GM23338 (cell line): Measurements from ENCODE around the gene TMEM125. TPM values are rescaled to one million over a fixed set of nuclear protein-coding genes. Genes with fewer than 3 reads are reported as not detected.

ENCODE experiments used
- ATAC-seq: fragments of 200-7000 bp; cut with Tn5 transposase; 3 replicates; pipeline ENCODE4 v1.9.1; 2020
- DNase-seq: peaks from one replicate; pipeline ENCODE4 v3.0.0-alpha.2; 2015; ENCODE audit warnings: low spot score
- H2AFZ ChIP-seq: fragments of 200-600 bp; sonication (generic); 2 replicates; pipeline ENCODE4 v1.8.0; 2016; ENCODE audit warnings: antibody characterized with exemption, mild to moderate bottlenecking, moderate library complexity
- H3F3A ChIP-seq: fragments of 200-600 bp; sonication (generic); replicated peaks from 2 replicates; pipeline ENCODE4 v1.8.0; 2017; ENCODE audit warnings: antibody characterized with exemption, mixed run types, low read depth
- H3K27ac ChIP-seq: fragments of 200-600 bp; sonication (generic); 2 replicates; pipeline ENCODE4 v1.6.1; 2016; ENCODE audit warnings: low read depth
- H3K27me3 ChIP-seq: fragments of 200-600 bp; sonication (generic); 2 replicates; pipeline ENCODE4 v1.8.0; 2016; ENCODE audit warnings: mild to moderate bottlenecking, mixed run types, moderate library complexity; ENCODE audit not compliant: insufficient read depth
- H3K36me3 ChIP-seq: fragments of 200-600 bp; sonication (generic); 2 replicates; pipeline ENCODE4 v1.8.0; 2016; ENCODE audit warnings: mild to moderate bottlenecking; ENCODE audit not compliant: insufficient read depth
- H3K4me1 ChIP-seq: fragments of 200-600 bp; sonication (generic); 2 replicates; pipeline ENCODE4 v1.8.0; 2016; ENCODE audit warnings: mild to moderate bottlenecking, moderate library complexity; ENCODE audit not compliant: insufficient read depth
- H3K4me2 ChIP-seq: fragments of 200-600 bp; sonication (generic); 2 replicates; pipeline ENCODE4 v1.7.1; 2017; ENCODE audit warnings: mixed run types
- H3K4me3 ChIP-seq: fragments of 200-600 bp; sonication (generic); 2 replicates; pipeline ENCODE4 v1.6.1; 2016; ENCODE audit warnings: mixed run types
- H3K79me2 ChIP-seq: fragments of 200-600 bp; sonication (generic); replicated peaks from 2 replicates; pipeline ENCODE4 v1.8.0; 2017; ENCODE audit warnings: mild to moderate bottlenecking; ENCODE audit not compliant: insufficient read depth
- H3K9me2 ChIP-seq: fragments of 200-600 bp; sonication (generic); 2 replicates; pipeline ENCODE4 v1.8.0; 2017; ENCODE audit not compliant: insufficient read depth
- H4K20me1 ChIP-seq: fragments of 200-600 bp; sonication (generic); replicated peaks from 2 replicates; pipeline ENCODE4 v1.8.0; 2017; ENCODE audit warnings: mild to moderate bottlenecking; ENCODE audit not compliant: insufficient read depth
- H3K27ac Mint-ChIP-seq: 2 replicates; pipeline ENCODE4 v1.8.0; 2020; ENCODE audit warnings: inconsistent platforms, mild to moderate bottlenecking, moderate library complexity, mixed read lengths
- H3K27me3 Mint-ChIP-seq: 3 replicates; pipeline ENCODE4 v1.8.0; 2022; ENCODE audit warnings: low read depth, mild to moderate bottlenecking, moderate library complexity, mixed read lengths, inconsistent platforms; ENCODE audit not compliant: insufficient read depth, poor library complexity
- H3K36me3 Mint-ChIP-seq: 3 replicates; pipeline ENCODE4 v1.8.0; 2021; ENCODE audit warnings: low read depth, mild to moderate bottlenecking, inconsistent platforms, moderate library complexity, mixed read lengths
- H3K4me1 Mint-ChIP-seq: 3 replicates; pipeline ENCODE4 v1.8.0; 2020; ENCODE audit warnings: mild to moderate bottlenecking, inconsistent platforms, mixed read lengths
- H3K4me3 Mint-ChIP-seq: 3 replicates; pipeline ENCODE4 v1.8.0; 2021; ENCODE audit warnings: moderate library complexity, mild to moderate bottlenecking, inconsistent platforms, mixed read lengths
- H3K9me3 Mint-ChIP-seq: 3 replicates; pipeline ENCODE4 v1.8.0; 2020; ENCODE audit warnings: moderate library complexity, mild to moderate bottlenecking, inconsistent platforms, mixed read lengths
- CREB1 ChIP-seq: fragments of 250-450 bp; sonication (Bioruptor Pico); IDR thresholded peaks from 2 replicates; pipeline ENCODE4 v1.5.0; 2020; ENCODE audit warnings: low read depth, mild to moderate bottlenecking, moderate library complexity
- EZH2 ChIP-seq: fragments of 200-600 bp; sonication (generic); IDR thresholded peaks from one replicate; pipeline ENCODE4 v1.8.0; 2017; ENCODE audit warnings: antibody characterized with exemption, mild to moderate bottlenecking, low read depth; ENCODE audit not compliant: unreplicated experiment
- EZH2phosphoT487 ChIP-seq: fragments of 200-600 bp; sonication (generic); IDR thresholded peaks from one replicate; pipeline ENCODE4 v1.8.1; 2018; ENCODE audit warnings: antibody characterized with exemption; ENCODE audit not compliant: unreplicated experiment
- JUNB ChIP-seq: IDR thresholded peaks from one replicate; pipeline ENCODE4 v1.6.1; 2016; ENCODE audit warnings: antibody characterized with exemption; ENCODE audit not compliant: unreplicated experiment
- NANOG ChIP-seq: IDR thresholded peaks from 2 replicates; pipeline ENCODE4 v1.6.1; 2016; ENCODE audit warnings: antibody characterized with exemption, borderline replicate concordance
- POLR2AphosphoS5 ChIP-seq: IDR thresholded peaks from 2 replicates; pipeline ENCODE4 v1.6.1; 2016; ENCODE audit warnings: antibody characterized with exemption, low read depth
- STAT1 ChIP-seq: IDR thresholded peaks from one replicate; pipeline ENCODE4 v1.6.1; 2016; ENCODE audit warnings: antibody characterized with exemption; ENCODE audit not compliant: unreplicated experiment
- ZNF114 ChIP-seq: fragments of 250-450 bp; sonication (Bioruptor Pico); IDR thresholded peaks from 2 replicates; pipeline ENCODE4 v1.5.0; 2020; ENCODE audit warnings: mild to moderate bottlenecking, moderate library complexity
- ZNF331 ChIP-seq: fragments of 250-450 bp; sonication (Bioruptor Pico); IDR thresholded peaks from 2 replicates; pipeline ENCODE4 v1.5.0; 2020; ENCODE audit warnings: low read depth, mild to moderate bottlenecking, moderate library complexity
- polyA plus RNA-seq: library from polyadenylated mRNA; unstranded; fragments of >200 nt; fragmentation: Nextera tagmentation; extraction: Ambion mirVana; gene quantifications from 2 replicates; pipeline ENCODE4 v1.2.1, GENCODE V29; 2016
- total RNA-seq: library from RNA; depleted of rRNA; stranded (reverse); fragments of >200 nt; shearing (Covaris generic); gene quantifications from 2 replicates; pipeline ENCODE4 v1.2.3, GENCODE V29; 2014
- TF ChIP-seq, protein P1 (sequence below): fragments of 250-450 bp; sonication (Bioruptor Pico); IDR thresholded peaks from 2 replicates; pipeline ENCODE4 v1.5.0; 2020; ENCODE audit warnings: mild to moderate bottlenecking, moderate library complexity
- TF ChIP-seq, protein P2 (sequence below): IDR thresholded peaks from one replicate; pipeline ENCODE4 v1.6.1; 2018; ENCODE audit warnings: antibody characterized with exemption; ENCODE audit not compliant: unreplicated experiment
- TF ChIP-seq, protein P3 (sequence below): IDR thresholded peaks from 2 replicates; pipeline ENCODE4 v1.6.1; 2016; ENCODE audit warnings: antibody characterized with exemption
- TF ChIP-seq, protein P4 (sequence below), 2 experiments: fragments of 200-600 bp in 1 of 2; sonication (generic) in 1 of 2; conservative IDR thresholded peaks; 2 replicates each; pipeline versions ENCODE4 v1.5.1 to v1.6.1; 2016 to 2017; ENCODE audit warnings: antibody characterized with exemption in 2 of 2, low read depth in 2 of 2, mild to moderate bottlenecking in 2 of 2, moderate library complexity in 1 of 2

TMEM125 gene
- total and polyA plus RNA-seq, 2 experiments from 2014 or later, result 16.8 to 39.3 TPM

DNA sequence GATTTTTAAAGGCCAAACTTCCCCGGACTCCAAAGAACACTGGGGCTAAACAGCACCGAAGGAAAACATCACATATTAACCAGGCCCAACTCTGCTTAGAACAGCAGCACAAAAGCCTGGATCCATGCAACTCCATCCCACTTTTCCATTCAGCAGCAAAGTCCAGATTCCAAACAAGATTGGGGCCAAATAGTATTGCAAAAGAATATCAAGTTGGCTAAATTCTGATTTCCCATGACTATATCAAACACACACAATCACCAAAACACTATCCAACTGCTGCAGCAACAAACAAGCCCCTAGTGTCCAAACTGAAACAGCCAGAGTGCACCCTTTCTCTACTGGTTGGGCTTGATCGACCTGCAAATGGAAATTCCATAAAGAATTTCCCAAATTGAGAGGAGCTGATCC lies 19.4 kb upstream of the TMEM125 start:
- no peak for DNase-seq
- Histone ChIP-seq H2AFZ (no peak overlapping the region), H3K9me2 (0 out of 2 replicates have a peak, but pooled peaks cover 2% of the 10 kb centered on the region), H3K4me2 (no peak overlapping the region), H3K79me2 (no peaks in the 10 kb centered on the region), H3K4me3 (no peak overlapping the region), H3K4me1 (no peaks in the 10 kb centered on the region), H3K36me3 (no peaks in the 10 kb centered on the region; the same call in 1 of the 2 replicates), H4K20me1 (no peaks in the 10 kb centered on the region), H3K27me3 (no peaks in the 10 kb centered on the region), H3K27ac (no peak overlapping the region), H3F3A (no peaks in the 10 kb centered on the region)
- no peak overlapping the region for H3K4me3 Mint-ChIP-seq
- H3K4me1 Mint-ChIP-seq, result no peaks in the 10 kb centered on the region
- peaks cover 26% of the 10 kb centered on the region for H3K36me3 Mint-ChIP-seq
- no peak overlapping the region for H3K27ac Mint-ChIP-seq
- peaks cover 73% of the 10 kb centered on the region for H3K9me3 Mint-ChIP-seq
- H3K27me3 Mint-ChIP-seq, result peaks cover 6% of the 10 kb centered on the region
- no peak for ATAC-seq
- TF ChIP-seq ZNF114 (CRISPR knock-in tag) (no peak), NANOG (no peak), CREB1 (CRISPR knock-in tag) (no peak), EZH2 (no peak), POLR2AphosphoS5 (no peak), EZH2phosphoT487 (no peak), JUNB (no peak), ZNF331 (CRISPR knock-in tag) (no peak), STAT1 (no peak)
- TF ChIP-seq, protein P1, sequence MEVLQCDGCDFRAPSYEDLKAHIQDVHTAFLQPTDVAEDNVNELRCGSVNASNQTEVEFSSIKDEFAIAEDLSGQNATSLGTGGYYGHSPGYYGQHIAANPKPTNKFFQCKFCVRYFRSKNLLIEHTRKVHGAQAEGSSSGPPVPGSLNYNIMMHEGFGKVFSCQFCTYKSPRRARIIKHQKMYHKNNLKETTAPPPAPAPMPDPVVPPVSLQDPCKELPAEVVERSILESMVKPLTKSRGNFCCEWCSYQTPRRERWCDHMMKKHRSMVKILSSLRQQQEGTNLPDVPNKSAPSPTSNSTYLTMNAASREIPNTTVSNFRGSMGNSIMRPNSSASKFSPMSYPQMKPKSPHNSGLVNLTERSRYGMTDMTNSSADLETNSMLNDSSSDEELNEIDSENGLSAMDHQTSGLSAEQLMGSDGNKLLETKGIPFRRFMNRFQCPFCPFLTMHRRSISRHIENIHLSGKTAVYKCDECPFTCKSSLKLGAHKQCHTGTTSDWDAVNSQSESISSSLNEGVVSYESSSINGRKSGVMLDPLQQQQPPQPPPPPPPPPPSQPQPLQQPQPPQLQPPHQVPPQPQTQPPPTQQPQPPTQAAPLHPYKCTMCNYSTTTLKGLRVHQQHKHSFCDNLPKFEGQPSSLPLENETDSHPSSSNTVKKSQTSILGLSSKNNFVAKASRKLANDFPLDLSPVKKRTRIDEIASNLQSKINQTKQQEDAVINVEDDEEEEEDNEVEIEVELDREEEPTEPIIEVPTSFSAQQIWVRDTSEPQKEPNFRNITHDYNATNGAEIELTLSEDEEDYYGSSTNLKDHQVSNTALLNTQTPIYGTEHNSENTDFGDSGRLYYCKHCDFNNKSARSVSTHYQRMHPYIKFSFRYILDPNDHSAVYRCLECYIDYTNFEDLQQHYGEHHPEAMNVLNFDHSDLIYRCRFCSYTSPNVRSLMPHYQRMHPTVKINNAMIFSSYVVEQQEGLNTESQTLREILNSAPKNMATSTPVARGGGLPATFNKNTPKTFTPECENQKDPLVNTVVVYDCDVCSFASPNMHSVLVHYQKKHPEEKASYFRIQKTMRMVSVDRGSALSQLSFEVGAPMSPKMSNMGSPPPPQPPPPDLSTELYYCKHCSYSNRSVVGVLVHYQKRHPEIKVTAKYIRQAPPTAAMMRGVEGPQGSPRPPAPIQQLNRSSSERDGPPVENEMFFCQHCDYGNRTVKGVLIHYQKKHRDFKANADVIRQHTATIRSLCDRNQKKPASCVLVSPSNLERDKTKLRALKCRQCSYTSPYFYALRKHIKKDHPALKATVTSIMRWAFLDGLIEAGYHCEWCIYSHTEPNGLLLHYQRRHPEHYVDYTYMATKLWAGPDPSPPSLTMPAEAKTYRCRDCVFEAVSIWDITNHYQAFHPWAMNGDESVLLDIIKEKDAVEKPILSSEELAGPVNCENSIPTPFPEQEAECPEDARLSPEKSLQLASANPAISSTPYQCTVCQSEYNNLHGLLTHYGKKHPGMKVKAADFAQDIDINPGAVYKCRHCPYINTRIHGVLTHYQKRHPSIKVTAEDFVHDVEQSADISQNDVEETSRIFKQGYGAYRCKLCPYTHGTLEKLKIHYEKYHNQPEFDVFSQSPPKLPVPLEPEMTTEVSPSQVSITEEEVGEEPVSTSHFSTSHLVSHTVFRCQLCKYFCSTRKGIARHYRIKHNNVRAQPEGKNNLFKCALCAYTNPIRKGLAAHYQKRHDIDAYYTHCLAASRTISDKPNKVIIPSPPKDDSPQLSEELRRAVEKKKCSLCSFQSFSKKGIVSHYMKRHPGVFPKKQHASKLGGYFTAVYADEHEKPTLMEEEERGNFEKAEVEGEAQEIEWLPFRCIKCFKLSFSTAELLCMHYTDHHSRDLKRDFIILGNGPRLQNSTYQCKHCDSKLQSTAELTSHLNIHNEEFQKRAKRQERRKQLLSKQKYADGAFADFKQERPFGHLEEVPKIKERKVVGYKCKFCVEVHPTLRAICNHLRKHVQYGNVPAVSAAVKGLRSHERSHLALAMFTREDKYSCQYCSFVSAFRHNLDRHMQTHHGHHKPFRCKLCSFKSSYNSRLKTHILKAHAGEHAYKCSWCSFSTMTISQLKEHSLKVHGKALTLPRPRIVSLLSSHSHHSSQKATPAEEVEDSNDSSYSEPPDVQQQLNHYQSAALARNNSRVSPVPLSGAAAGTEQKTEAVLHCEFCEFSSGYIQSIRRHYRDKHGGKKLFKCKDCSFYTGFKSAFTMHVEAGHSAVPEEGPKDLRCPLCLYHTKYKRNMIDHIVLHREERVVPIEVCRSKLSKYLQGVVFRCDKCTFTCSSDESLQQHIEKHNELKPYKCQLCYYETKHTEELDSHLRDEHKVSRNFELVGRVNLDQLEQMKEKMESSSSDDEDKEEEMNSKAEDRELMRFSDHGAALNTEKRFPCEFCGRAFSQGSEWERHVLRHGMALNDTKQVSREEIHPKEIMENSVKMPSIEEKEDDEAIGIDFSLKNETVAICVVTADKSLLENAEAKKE, result no peak
- TF ChIP-seq, protein P2, sequence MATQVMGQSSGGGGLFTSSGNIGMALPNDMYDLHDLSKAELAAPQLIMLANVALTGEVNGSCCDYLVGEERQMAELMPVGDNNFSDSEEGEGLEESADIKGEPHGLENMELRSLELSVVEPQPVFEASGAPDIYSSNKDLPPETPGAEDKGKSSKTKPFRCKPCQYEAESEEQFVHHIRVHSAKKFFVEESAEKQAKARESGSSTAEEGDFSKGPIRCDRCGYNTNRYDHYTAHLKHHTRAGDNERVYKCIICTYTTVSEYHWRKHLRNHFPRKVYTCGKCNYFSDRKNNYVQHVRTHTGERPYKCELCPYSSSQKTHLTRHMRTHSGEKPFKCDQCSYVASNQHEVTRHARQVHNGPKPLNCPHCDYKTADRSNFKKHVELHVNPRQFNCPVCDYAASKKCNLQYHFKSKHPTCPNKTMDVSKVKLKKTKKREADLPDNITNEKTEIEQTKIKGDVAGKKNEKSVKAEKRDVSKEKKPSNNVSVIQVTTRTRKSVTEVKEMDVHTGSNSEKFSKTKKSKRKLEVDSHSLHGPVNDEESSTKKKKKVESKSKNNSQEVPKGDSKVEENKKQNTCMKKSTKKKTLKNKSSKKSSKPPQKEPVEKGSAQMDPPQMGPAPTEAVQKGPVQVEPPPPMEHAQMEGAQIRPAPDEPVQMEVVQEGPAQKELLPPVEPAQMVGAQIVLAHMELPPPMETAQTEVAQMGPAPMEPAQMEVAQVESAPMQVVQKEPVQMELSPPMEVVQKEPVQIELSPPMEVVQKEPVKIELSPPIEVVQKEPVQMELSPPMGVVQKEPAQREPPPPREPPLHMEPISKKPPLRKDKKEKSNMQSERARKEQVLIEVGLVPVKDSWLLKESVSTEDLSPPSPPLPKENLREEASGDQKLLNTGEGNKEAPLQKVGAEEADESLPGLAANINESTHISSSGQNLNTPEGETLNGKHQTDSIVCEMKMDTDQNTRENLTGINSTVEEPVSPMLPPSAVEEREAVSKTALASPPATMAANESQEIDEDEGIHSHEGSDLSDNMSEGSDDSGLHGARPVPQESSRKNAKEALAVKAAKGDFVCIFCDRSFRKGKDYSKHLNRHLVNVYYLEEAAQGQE, result no peak
- TF ChIP-seq, protein P3, sequence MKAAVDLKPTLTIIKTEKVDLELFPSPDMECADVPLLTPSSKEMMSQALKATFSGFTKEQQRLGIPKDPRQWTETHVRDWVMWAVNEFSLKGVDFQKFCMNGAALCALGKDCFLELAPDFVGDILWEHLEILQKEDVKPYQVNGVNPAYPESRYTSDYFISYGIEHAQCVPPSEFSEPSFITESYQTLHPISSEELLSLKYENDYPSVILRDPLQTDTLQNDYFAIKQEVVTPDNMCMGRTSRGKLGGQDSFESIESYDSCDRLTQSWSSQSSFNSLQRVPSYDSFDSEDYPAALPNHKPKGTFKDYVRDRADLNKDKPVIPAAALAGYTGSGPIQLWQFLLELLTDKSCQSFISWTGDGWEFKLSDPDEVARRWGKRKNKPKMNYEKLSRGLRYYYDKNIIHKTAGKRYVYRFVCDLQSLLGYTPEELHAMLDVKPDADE, result no peak
- TF ChIP-seq, protein P4, sequence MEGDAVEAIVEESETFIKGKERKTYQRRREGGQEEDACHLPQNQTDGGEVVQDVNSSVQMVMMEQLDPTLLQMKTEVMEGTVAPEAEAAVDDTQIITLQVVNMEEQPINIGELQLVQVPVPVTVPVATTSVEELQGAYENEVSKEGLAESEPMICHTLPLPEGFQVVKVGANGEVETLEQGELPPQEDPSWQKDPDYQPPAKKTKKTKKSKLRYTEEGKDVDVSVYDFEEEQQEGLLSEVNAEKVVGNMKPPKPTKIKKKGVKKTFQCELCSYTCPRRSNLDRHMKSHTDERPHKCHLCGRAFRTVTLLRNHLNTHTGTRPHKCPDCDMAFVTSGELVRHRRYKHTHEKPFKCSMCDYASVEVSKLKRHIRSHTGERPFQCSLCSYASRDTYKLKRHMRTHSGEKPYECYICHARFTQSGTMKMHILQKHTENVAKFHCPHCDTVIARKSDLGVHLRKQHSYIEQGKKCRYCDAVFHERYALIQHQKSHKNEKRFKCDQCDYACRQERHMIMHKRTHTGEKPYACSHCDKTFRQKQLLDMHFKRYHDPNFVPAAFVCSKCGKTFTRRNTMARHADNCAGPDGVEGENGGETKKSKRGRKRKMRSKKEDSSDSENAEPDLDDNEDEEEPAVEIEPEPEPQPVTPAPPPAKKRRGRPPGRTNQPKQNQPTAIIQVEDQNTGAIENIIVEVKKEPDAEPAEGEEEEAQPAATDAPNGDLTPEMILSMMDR (conservative IDR thresholded peaks at IDR 0.05; ENCODE audit: low read depth in 2 of 2), result no peak
